Heart right ventricle (tissue), 16 donors: ENCODE results near the gene SH3GL2. TPM values are rescaled to one million over a fixed set of nuclear protein-coding genes. Genes with fewer than 3 reads are reported as not detected.

ENCODE experiments used
- ATAC-seq, 8 donors: fragments of 200-7000 bp; cut with Tn5 transposase; one replicate each; pipeline ENCODE4 v1.9.1; 2020; ENCODE audit warnings: mild to moderate bottlenecking in 8 of 8, moderate library complexity in 8 of 8, moderate number of reproducible peaks in 1 of 8
- DNase-seq, 2 donors: peaks; one replicate each; pipeline ENCODE4 v3.0.0-alpha.2; 2020
- H3K27ac ChIP-seq, 10 donors: fragments of 200-600 bp; sonication (generic) in 2 of 10; one replicate each; pipeline versions ENCODE4 v1.5.0 to v1.8.0; 2020 to 2022; ENCODE audit warnings: mild to moderate bottlenecking in 3 of 10
- H3K27me3 ChIP-seq, 7 donors: fragments of 200-600 bp; one replicate each; pipeline ENCODE4 v1.8.0; 2021 to 2022; ENCODE audit warnings: mild to moderate bottlenecking in 2 of 7
- H3K36me3 ChIP-seq, 9 donors: fragments of 200-600 bp; sonication (generic) in 1 of 9; one replicate each; pipeline versions ENCODE4 v1.5.0 to v1.8.0; 2020 to 2022; ENCODE audit warnings: mild to moderate bottlenecking in 2 of 9
- H3K4me1 ChIP-seq, 9 donors: fragments of 200-600 bp; sonication (generic) in 1 of 9; one replicate each; pipeline versions ENCODE4 v1.5.0 to v1.8.0; 2020 to 2022; ENCODE audit warnings: mild to moderate bottlenecking in 4 of 9
- H3K4me3 ChIP-seq, 10 donors: fragments of 200-600 bp; sonication (generic) in 2 of 10; one replicate each; pipeline versions ENCODE4 v1.5.0 to v1.8.0; 2020 to 2022; ENCODE audit warnings: mild to moderate bottlenecking in 7 of 10, moderate library complexity in 2 of 10
- H3K9me3 ChIP-seq, 11 donors: fragments of 200-600 bp in 10 of 11; sonication (generic) in 2 of 11; one replicate each; pipeline versions ENCODE4 v1.5.0 to v1.8.0; 2013 to 2022; ENCODE audit warnings: mild to moderate bottlenecking in 2 of 11, control low read depth in 1 of 11, moderate library complexity in 1 of 11
- WGBS, 2 donors: extraction: QIAGEN DNeasy Blood & Tissue Kit; methylation state at CpG; one replicate each; pipeline ENCODE4 v1.1.7; 2013; ENCODE audit warnings: inconsistent platforms in 1 of 2; 5-methylcytosine and 5-hydroxymethylcytosine counted together
- intact Hi-C, 10 donors: fragments of 100-400 bp; cut with DNase I; formaldehyde crosslinking; loops; one replicate each; pipeline versions ENCODE4 v1.11.1 to v1.14.2; 2022
- polyA plus RNA-seq, 2 donors: library from polyadenylated mRNA; stranded (reverse); fragments of 200-250 nt; gene quantifications; one replicate each; pipeline ENCODE4 v1.2.3, GENCODE V29; 2013
- total RNA-seq, 10 donors: library from RNA; stranded (reverse); fragmentation: NEBNext Ultra II Directional in 3 of 10; extraction: Animal tissue kit (Norgen Biotek cat#: 25700) in 3 of 10; gene quantifications; one replicate each; pipeline versions ENCODE4 v1.2.1 to v1.2.4, GENCODE V29; 2021 to 2023
- TF ChIP-seq, protein P1 (sequence below), 9 donors: fragments of 200-600 bp; sonication (generic) in 2 of 9; IDR thresholded peaks; one replicate each; pipeline versions ENCODE4 v1.5.0 to v1.8.0; 2021 to 2022; ENCODE audit warnings: antibody characterized with exemption in 9 of 9, mild to moderate bottlenecking in 5 of 9, moderate library complexity in 1 of 9
- donor health status: Arrhythmogenic right ventricular cardiomyopathy.
- donor health status: ischemic (EF 13 %, LVEDD 7.1; RV severe dilation, severe dysfunction).
- donor health status: healthy with polysubstance abuse.
- donor health status: DM: no; HTN: yes; CAD: no.
- donor health status: DM: no; HTN: no; CAD: no.
- donor health status: ischemic (EF 25% LVEDD 6.9; RV normal size, moderate dysfunction).
- donor health status: ischemic (EF 25% LVEDD 5.7; RV mildly dilated, moderate dysfunction).
- donor health status: healthy.
- donor health status: DM: yes; HTN: yes; CAD: no.
- donor health status: Ischemic cardiomyopathy.
- donor health status: ischemic (EF 35%, LVEDD 5.7; RV mildly dilated, moderate dysfunction).
- donor health status: nonischemic (EF 11% LVEDD 7.7; RV severe dilation, severe dysfunction).
- donor health status: DM: yes; HTN: yes; CAD: no.
- donor health status: PGD.
- donor health status: ischemic (EF 29% LVEDD 5.4; RV normal size, mild dysfunction).
- donor health status: nonischemic (EF 23%, LVEDD 6.1; RV moderate dilation, normal function).

SH3GL2 gene
- total and polyA plus RNA-seq, 12 donors = 0.73 to 14.6 (median 6.0) TPM; not detected in 1

DNA sequence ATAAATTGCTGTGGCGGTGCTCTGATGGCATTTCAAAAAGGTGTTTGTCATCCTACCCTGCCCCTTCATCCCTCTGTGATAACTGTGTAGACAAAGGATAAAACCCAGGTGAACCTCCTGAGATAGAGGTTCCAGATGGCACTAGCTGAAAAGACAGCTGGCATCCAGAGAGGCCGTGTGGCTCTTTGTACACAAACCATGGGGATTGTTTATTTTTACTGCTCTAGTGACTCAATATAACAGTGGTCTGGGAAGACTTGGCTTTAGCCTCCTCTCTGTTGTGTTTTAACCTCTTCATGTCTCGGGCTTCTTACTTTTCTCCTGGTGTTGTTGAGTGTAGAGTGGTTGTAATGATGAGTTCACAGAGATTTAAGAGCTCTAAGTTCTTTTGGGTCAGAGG is 48.8 kb downstream of the SH3GL2 start:
- no peak for ATAC-seq
- no peaks in the 10 kb centered on the region for H3K4me1 ChIP-seq
- intact Hi-C loops = no loop called here
- no peaks in the 10 kb centered on the region for H3K9me3 ChIP-seq
- TF ChIP-seq, protein P1, sequence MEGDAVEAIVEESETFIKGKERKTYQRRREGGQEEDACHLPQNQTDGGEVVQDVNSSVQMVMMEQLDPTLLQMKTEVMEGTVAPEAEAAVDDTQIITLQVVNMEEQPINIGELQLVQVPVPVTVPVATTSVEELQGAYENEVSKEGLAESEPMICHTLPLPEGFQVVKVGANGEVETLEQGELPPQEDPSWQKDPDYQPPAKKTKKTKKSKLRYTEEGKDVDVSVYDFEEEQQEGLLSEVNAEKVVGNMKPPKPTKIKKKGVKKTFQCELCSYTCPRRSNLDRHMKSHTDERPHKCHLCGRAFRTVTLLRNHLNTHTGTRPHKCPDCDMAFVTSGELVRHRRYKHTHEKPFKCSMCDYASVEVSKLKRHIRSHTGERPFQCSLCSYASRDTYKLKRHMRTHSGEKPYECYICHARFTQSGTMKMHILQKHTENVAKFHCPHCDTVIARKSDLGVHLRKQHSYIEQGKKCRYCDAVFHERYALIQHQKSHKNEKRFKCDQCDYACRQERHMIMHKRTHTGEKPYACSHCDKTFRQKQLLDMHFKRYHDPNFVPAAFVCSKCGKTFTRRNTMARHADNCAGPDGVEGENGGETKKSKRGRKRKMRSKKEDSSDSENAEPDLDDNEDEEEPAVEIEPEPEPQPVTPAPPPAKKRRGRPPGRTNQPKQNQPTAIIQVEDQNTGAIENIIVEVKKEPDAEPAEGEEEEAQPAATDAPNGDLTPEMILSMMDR (IDR thresholded peaks at IDR 0.05) = no peak
- 63 to 72% methylated on average over 3 of the region's 3 CpGs for WGBS, 2 donors
- no peak overlapping the region for H3K4me3 ChIP-seq
- H3K27ac ChIP-seq = no peak overlapping the region
- DNase-seq = no peak
- H3K27me3 ChIP-seq = no peaks in the 10 kb centered on the region
- H3K36me3 ChIP-seq = no peaks in the 10 kb centered on the region

DNA sequence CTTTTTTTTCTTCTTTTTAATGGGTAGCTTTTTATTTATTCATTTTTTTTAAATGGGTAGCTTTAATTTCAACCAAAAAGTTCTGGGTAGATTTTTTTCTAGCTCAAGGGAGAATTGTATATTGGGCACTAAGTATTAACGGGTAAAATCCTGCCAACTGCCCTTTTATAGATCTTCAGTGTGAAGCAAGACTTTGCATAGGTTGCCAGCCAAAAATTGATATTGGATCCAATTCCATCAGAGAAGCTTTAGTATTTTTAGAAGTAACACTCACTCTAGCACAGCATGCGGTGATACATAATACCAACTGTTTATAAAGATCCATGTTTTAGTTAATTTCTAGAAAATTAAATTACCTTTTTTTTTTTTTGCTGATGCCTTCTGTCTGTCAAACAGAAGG is 49.8 kb downstream of the SH3GL2 start:
- no peaks in the 10 kb centered on the region for H3K27me3 ChIP-seq
- no peak overlapping the region for H3K4me3 ChIP-seq
- no peaks in the 10 kb centered on the region for H3K4me1 ChIP-seq
- no peak for ATAC-seq
- intact Hi-C loops = no loop called here
- H3K36me3 ChIP-seq = no peaks in the 10 kb centered on the region
- WGBS, 2 donors = 92% methylated on average over 2 of the region's 2 CpGs
- no peak for DNase-seq
- H3K9me3 ChIP-seq = no peaks in the 10 kb centered on the region
- TF ChIP-seq, protein P1 (IDR thresholded peaks at IDR 0.05) = no peak
- no peak overlapping the region for H3K27ac ChIP-seq

DNA sequence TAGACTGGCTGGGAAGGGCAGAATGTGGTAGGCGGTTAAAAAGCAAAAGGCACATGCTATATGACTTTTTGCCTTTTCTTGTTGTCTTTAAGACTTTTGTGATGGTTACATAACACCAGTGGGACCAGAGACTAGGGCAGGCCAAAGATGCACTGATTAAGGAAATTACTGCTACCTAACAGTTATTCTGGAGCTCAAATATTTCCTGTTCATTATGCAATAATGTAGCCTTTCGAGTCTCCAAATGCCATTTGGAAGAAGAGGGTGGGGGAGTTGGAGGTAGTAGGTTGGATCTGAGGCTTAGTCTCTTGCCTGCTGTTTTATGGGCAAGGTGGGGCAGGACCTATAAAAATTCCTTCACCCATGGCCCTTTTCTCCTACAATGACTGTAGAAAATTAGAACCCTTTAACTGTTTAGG is 51.7 kb downstream of the SH3GL2 start:
- intact Hi-C loops = no loop called here
- H3K27me3 ChIP-seq = no peaks in the 10 kb centered on the region
- TF ChIP-seq, protein P1 (IDR thresholded peaks at IDR 0.05) = no peak
- no peak overlapping the region for H3K27ac ChIP-seq
- ATAC-seq (no peak), DNase-seq (no peak)
- WGBS, 2 donors = 74 to 75% methylated on average over 2 of the region's 2 CpGs
- no peaks in the 10 kb centered on the region for H3K36me3 ChIP-seq
- H3K4me3 ChIP-seq = no peak overlapping the region
- H3K4me1 ChIP-seq = no peaks in the 10 kb centered on the region
- peaks cover 0 to 6% (median 0%) of the 10 kb centered on the region in 11 donors for H3K9me3 ChIP-seq

DNA sequence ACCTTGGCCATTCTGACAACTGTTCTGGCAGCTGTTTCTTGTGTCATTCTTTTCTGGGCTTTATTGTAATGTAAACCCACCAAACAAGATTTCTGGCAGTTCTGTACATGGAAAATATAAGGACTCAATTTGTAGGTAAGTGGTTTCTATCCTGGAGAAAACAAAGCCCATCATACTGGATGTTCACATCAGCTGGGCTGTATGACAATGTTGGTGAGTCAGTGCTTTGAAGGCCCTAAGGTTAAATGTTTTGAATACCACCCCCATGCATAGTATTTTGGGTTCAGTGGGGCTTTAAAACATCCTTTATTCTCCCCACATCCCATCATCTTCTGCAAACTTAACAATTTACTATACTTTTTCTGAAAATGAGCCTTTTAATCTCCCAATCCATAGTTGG is 52.5 kb downstream of the SH3GL2 start:
- DNase-seq (no peak), ATAC-seq (no peak)
- no peaks in the 10 kb centered on the region for H3K4me1 ChIP-seq
- no peaks in the 10 kb centered on the region for H3K27me3 ChIP-seq
- TF ChIP-seq, protein P1 (IDR thresholded peaks at IDR 0.05) = no peak
- intact Hi-C loops = no loop called here
- H3K9me3 ChIP-seq = peaks cover 0 to 6% (median 0%) of the 10 kb centered on the region in 11 donors
- H3K27ac ChIP-seq = no peak overlapping the region
- no peaks in the 10 kb centered on the region for H3K36me3 ChIP-seq
- no peak overlapping the region for H3K4me3 ChIP-seq
